HG03520 (cell line): ENCODE results near the gene CBY1.

Source experiments
- ATAC-seq: cut with Tn5 transposase; IDR thresholded peaks from one replicate; pipeline ENCODE4 v1.9.1; 2021; ENCODE audit warnings: mild to moderate bottlenecking, moderate library complexity; ENCODE audit not compliant: unreplicated experiment

The CBY1 gene

GRCh38 chr22:38649841-38650522, 6.5 kb upstream of the CBY1 start:
- ATAC-seq, result no peak

DNA sequence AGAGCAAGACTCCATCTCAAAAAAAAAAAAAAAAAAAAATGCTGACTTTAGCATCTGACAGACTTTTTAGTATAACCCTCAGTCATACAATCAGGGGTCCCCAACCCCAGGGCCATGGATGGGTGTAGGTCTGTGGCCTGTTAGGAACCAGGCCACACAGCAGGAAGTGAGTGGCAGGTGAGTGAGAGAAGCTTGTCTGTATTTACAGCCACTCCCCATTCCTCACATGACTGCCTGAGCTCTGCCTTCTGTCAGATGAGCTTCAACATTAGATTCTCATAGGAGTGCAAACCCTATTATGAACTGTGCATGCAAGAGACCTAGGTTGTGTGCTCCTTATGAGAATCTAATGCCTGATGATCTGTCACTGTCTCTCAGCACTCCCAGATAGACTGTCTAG, 3.6 kb upstream of the CBY1 start:
- no peak for ATAC-seq

- ATAC-seq, result no peak
Measured at GRCh38 chr22:38653741-38654140, 2.7 kb upstream of the CBY1 start.

GRCh38 chr22:38655519-38656255, 751 bp upstream of the CBY1 start:
- peak; percentile 24 for ATAC-seq

- ATAC-seq, result peak; percentile 31
Measured at GRCh38 chr22:38657045-38657909, 839 bp downstream of the CBY1 start.

DNA sequence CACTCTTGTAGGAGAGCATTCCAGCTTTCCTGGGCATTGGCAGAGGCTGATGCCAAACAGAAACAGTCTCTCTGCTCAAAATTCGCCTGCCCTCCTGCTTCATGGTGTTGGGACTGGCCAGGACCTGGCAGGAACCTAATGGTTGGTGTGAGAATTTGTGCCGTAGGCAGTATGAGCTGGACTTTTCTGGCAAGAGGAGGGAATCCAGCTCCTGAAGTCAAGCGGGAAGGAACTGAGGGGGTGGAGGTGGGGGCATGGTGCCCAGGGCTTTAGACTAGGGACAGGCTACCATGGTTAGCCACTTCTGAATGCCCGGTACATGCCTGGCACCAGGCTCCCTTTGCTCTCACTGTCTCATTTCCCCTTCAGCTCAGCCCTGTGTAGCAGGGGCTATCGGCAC, 18.4 kb downstream of the CBY1 start:
- no peak for ATAC-seq

- no peak for ATAC-seq
Measured at GRCh38 chr22:38675833-38676232, 19.4 kb downstream of the CBY1 start.

GRCh38 chr22:38681582-38682335, 25.3 kb downstream of the CBY1 start, which contains the start of gene TOMM22:
Gene TOMM22 (plus strand): TSS chr22:38681957. CDS start chr22:38681979, 22 bp downstream.
- ATAC-seq, result peak; percentile 83

DNA sequence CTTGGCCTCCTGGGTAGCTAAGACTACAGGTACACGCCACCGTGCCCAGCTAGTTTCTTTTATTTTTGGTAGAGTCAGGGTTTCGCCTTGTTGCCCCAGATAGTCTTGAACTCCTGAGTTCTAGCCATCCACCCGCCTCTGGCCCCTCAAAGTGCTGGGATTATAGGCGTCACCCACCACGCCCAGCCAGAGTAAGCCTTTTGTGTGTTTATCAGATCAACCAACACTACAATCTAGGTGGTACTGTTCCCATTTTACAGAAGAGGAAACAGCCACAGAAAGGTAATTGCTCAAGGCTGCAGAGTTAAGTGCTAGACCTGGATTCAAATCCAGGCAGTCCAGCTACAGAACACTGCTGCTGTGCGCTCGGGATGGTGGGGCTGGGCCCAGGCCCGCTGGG, 28.5 kb downstream of the CBY1 start:
- no peak for ATAC-seq

GRCh38 chr22:38685761-38686160, 29.3 kb downstream of the CBY1 start:
- no peak for ATAC-seq

DNA sequence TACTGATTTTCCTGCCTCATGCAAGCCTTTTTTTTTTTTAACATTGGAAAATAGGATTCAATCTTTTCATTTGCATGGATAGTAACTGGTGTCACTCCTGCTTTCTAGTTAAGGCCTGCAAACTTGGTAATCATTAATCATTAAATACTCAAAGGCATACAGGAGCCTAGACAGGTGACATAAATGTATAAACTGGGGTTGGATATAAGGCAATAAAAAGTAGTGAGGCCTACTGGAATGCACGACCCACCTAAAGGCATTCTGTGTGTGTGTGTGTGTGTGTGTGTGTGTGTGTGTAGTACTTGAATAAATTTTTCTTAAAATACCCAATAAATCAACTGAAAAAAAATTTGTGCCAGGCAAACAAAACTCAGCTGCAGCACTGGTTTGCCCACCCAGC, 33.2 kb downstream of the CBY1 start:
- no peak for ATAC-seq

DNA sequence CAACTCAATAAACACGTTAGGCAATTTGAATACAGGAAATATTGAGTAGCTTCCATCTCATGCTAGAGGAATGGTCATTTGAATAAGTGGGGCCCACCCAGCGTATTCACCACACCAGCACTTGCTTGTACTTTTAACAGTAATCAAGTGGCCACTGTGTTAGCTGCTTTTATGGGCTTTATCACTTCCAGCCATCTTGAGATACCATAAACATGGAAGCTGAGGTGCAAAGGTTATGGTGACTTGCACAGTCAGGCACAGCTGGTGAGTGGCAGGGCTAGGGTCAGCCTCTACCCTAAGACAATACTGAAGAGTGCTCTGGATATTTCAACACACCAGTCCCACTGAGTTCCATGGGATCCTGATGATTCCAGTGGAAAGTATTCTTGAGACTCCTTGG, 37.6 kb downstream of the CBY1 start:
- no peak for ATAC-seq

DNA sequence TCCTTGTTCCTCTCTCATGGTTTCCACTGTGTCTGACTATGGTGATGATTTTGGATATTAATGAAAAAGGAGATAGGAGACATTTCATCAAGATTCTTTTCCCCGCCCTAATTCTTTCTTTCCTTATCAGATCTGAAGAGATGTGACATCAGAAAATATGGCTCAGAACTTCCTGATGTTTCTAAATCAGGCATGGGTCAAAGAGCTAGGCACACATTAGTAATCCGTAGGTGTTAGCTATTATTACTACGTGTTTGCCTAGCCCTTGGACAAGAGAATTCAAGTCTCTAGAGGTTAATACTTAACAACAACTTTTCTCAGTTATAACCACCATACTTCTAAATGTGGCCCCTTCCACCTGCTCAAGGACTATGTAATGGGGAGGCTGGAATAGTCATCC, 38.5 kb downstream of the CBY1 start:
- no peak for ATAC-seq

GRCh38 chr22:38696606-38697424, 40.4 kb downstream of the CBY1 start:
- ATAC-seq, result no peak

GRCh38 chr22:38697425-38698089, 41.1 kb downstream of the CBY1 start:
- ATAC-seq, result no peak

DNA sequence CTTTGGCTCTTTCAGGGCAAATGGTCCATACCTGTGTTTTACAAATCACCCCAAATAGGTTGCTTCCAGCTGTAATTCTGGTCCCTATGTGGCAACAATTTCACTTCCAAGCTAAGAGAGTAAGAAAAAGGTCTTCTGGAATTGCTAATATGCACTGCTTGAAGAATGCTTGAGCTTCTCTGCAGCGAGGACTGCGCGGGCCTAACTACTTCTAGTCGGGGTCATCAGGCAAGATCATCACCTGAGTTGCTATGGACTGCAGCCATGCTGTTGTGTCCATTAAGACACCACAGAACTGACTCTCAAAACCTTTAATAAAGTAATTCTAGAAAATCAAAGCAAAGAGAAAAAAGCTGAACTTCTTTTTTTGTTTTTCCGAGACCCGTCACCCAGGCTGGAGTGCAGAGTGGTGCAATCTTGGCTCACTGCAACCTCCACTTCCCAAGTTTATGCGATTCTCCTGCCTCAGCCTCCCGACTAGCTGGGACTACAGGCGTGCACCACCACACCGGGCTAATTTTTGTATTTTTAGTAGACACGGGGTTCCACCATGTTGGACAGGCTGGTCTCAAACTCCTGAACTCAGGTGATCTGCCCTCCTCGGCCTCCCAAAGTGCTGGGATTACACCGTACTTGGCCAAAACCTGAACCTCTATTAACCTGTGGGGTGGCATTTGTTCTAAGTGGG, 42.1 kb downstream of the CBY1 start:
- no peak for ATAC-seq

DNA sequence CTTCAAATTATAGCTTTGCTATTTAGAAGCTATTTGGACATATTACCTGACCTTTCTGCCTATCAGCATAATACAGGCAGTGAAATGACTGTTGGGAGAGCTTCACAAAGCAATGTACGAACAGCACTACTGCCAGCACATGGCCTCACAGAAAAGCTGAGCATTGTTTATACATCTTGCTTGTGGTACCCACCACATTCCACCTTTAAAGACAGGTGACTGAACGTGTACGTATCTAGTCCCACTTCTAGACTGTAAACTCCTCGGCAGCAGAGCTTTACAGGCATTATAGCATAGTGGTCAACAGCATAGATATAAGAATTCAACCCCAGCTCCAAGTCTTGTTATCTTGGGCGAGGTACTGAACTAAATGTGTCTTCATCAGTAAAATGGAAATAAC, 42.7 kb downstream of the CBY1 start:
- ATAC-seq, result no peak

DNA sequence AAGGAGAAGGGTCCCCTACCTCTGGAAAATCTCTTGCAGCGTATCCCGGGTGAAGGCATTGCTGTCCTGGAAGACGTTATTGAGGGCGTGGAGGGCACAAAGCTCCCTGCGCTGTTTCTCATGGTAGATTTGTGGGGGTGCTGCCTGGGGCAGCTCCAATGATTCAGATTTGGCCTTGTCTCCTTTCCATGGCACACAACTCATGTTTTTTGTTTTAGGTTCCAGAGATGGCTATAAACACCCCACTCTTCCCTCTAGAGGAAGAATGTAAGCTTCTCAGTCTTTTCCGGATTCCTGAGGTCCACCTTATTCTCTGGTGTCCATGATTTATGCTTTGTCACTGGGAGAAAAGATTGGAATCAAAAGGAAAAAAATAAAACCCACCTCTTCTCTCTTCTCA, 43.3 kb downstream of the CBY1 start:
- ATAC-seq, result no peak

DNA sequence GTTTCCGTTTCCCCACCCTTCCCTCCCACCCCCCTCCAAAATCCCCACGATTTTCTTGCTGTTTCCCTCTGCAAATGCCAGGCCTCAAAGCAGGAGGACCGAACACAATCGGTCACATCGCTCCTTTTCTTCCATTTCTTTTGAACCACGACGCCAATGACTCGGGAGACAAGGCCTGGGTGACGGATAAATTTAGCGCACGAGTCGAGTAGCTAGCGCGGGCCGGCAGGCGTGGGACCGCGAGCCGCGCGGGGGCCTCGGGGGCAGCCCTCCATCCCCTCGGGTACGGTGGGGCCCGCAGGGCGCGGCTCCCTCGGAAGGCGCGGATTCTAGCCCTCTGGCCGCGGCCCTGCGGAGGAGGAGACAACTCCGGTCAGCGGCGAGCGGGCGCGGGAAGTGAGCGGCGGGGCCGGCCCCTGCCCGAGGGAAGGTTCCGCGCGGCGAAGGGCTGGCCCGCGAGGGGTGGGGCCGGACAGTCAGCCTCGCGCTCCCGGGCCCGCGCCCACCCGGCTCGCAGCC, 43.9 kb downstream of the CBY1 start:
- no peak for ATAC-seq
